Sigmoid colon (tissue), 7 donors: ENCODE results near the gene MRC2. TPM values are rescaled to one million over a fixed set of nuclear protein-coding genes. Genes with fewer than 3 reads are reported as not detected.

Experiments used
- DNase-seq: peaks from one replicate; pipeline ENCODE4 v3.0.0-alpha.2; 2019
- H3K27ac ChIP-seq, 4 donors: fragments of 200-600 bp; sonication (generic); one replicate each; pipeline ENCODE4 v1.5.1; 2016 to 2019; ENCODE audit warnings: mild to moderate bottlenecking in 1 of 4
- H3K27me3 ChIP-seq, 3 donors: fragments of 200-600 bp; sonication (generic); one replicate each; pipeline ENCODE4 v1.5.1; 2019; ENCODE audit warnings: mild to moderate bottlenecking in 1 of 3
- H3K36me3 ChIP-seq, 4 donors: fragments of 200-600 bp; sonication (generic); one replicate each; pipeline ENCODE4 v1.5.1; 2016 to 2019
- H3K4me1 ChIP-seq, 4 donors: fragments of 200-600 bp; sonication (generic); one replicate each; pipeline ENCODE4 v1.5.1; 2017 to 2019
- H3K4me3 ChIP-seq, 4 donors: fragments of 200-600 bp; sonication (generic); one replicate each; pipeline ENCODE4 v1.5.1; 2017 to 2019; ENCODE audit warnings: mild to moderate bottlenecking in 2 of 4, moderate library complexity in 1 of 4
- H3K9me3 ChIP-seq, 4 donors: fragments of 200-600 bp in 3 of 4; sonication (generic) in 3 of 4; one replicate each; pipeline versions ENCODE4 v1.5.1 to v1.6.1; 2013 to 2019
- CTCF ChIP-seq, 4 experiments: fragments of 450-650 bp in 3 of 4; fragments of 200-600 bp in 1 of 4; IDR thresholded peaks; one replicate each; pipeline ENCODE4 v1.5.1; 2016 to 2019; ENCODE audit warnings: antibody characterized with exemption in 4 of 4, mild to moderate bottlenecking in 3 of 4, moderate library complexity in 2 of 4
- EP300 ChIP-seq, 4 donors: sonication (generic); formaldehyde crosslinking; IDR thresholded peaks; one replicate each; pipeline ENCODE4 v1.6.1; 2017; ENCODE audit warnings: antibody characterized with exemption in 4 of 4
- POLR2A ChIP-seq, 2 donors: fragments of 450-650 bp; IDR thresholded peaks; one replicate each; pipeline ENCODE4 v1.6.1; 2016; ENCODE audit warnings: antibody characterized with exemption in 2 of 2, mild to moderate bottlenecking in 2 of 2, moderate library complexity in 2 of 2
- POLR2AphosphoS5 ChIP-seq, 4 donors: sonication (generic); formaldehyde crosslinking; IDR thresholded peaks; one replicate each; pipeline ENCODE4 v1.6.1; 2017; ENCODE audit warnings: antibody characterized with exemption in 4 of 4
- WGBS, 2 donors: extraction: QIAGEN DNeasy Blood & Tissue Kit; methylation state at CpG; one replicate each; pipeline ENCODE4 v1.1.7; 2013; 5-methylcytosine and 5-hydroxymethylcytosine counted together
- intact Hi-C: fragments of 100-400 bp; cut with DNase I; formaldehyde crosslinking; loops from one replicate; pipeline ENCODE4 v1.15.1; 2023
- polyA plus RNA-seq, 3 donors: library from polyadenylated mRNA; stranded (reverse); fragments of 200-250 nt; gene quantifications; one replicate each; pipeline ENCODE4 v1.2.3, GENCODE V29; 2013
- total RNA-seq, 4 donors: library from RNA; depleted of rRNA; stranded (reverse); fragments of >200 nt; gene quantifications; one replicate each; pipeline ENCODE4 v1.1.0, GENCODE V29; 2016
- donor health status: healthy with polysubstance abuse.
- donor health status: Bipolar disorder and iron deficiency.
- donor health status: healthy.

The MRC2 gene
- total and polyA plus RNA-seq, 7 donors, result 2.5 to 94.4 (median 19.6) TPM

- 1% methylated on average over 80 of the region's 80 CpGs for WGBS, 2 donors
- intact Hi-C loops, result loop anchor here (1.0 kb wide), 2 partner anchors 264 to 702 kb away; no protein-coding TSS in a partner anchor
- peaks cover 0 to 18% (median 14%) of the 10 kb centered on the region in 4 donors for H3K4me1 ChIP-seq
- no peaks in the 10 kb centered on the region for H3K36me3 ChIP-seq
- H3K27me3 ChIP-seq, result peaks cover 0 to 9% (median 0%) of the 10 kb centered on the region in 3 donors
- peaks cover 0 to 3% (median 1%) of the 10 kb centered on the region in 4 donors for H3K9me3 ChIP-seq
- H3K27ac ChIP-seq, result peak overlapping the region; percentile 63 to 72 (median 70)
- DNase-seq, result peak; percentile 87
- peak; percentile 58 to 82 (median 65) for TF ChIP-seq CTCF (IDR thresholded peaks at IDR 0.05)
- no peak for TF ChIP-seq POLR2AphosphoS5 (IDR thresholded peaks at IDR 0.05)
- peak overlapping the region; percentile 15 to 74 (median 60) for H3K4me3 ChIP-seq
Observed at GRCh38 chr17:62703776-62704380, 76.4 kb downstream of the MRC2 start.

- Histone ChIP-seq H3K27ac (peak overlapping the region; percentile 63 to 72 (median 70)), H3K9me3 (peaks cover 0 to 3% (median 1%) of the 10 kb centered on the region in 4 donors), H3K4me1 (peaks cover 0 to 18% (median 14%) of the 10 kb centered on the region in 4 donors), H3K4me3 (peak overlapping the region; percentile 15 to 74 (median 60)), H3K36me3 (no peaks in the 10 kb centered on the region), H3K27me3 (peaks cover 0 to 9% (median 0%) of the 10 kb centered on the region in 3 donors)
- intact Hi-C loops, result no loop called here
- 3 to 7% methylated on average over 31 of the region's 31 CpGs for WGBS, 2 donors
- peak; percentile 76 for DNase-seq
- TF ChIP-seq POLR2AphosphoS5 (IDR thresholded peaks at IDR 0.05) (no peak), EP300 (IDR thresholded peaks at IDR 0.05) (no peak), CTCF (IDR thresholded peaks at IDR 0.05) (no peak), POLR2A (IDR thresholded peaks at IDR 0.05) (no peak)
Observed at GRCh38 chr17:62704381-62704971, 77.0 kb downstream of the MRC2 start.

GRCh38 chr17:62705156-62705777 is 77.8 kb downstream of the MRC2 start:
- Histone ChIP-seq H3K9me3 (peaks cover 0 to 3% (median 1%) of the 10 kb centered on the region in 4 donors), H3K4me3 (peak overlapping the region in 2 of 4 donors; percentile 66 to 74), H3K36me3 (no peaks in the 10 kb centered on the region), H3K27me3 (peaks cover 0 to 9% (median 0%) of the 10 kb centered on the region in 3 donors), H3K4me1 (peaks cover 0 to 18% (median 14%) of the 10 kb centered on the region in 4 donors), H3K27ac (peak overlapping the region; percentile 43 to 72 (median 60))
- peak; percentile 54 for DNase-seq
- TF ChIP-seq CTCF (IDR thresholded peaks at IDR 0.05) (no peak), EP300 (IDR thresholded peaks at IDR 0.05) (no peak), POLR2A (IDR thresholded peaks at IDR 0.05) (no peak), POLR2AphosphoS5 (IDR thresholded peaks at IDR 0.05) (no peak)
- intact Hi-C loops, result no loop called here
- WGBS, 2 donors, result 17 to 55% methylated on average over 11 of the region's 11 CpGs

GRCh38 chr17:62705778-62706597 is 78.5 kb downstream of the MRC2 start:
- TF ChIP-seq POLR2AphosphoS5 (IDR thresholded peaks at IDR 0.05), result peak in 2 of 4 donors; percentile 13 to 28
- TF ChIP-seq CTCF (IDR thresholded peaks at IDR 0.05), result no peak
- TF ChIP-seq POLR2A (IDR thresholded peaks at IDR 0.05), result no peak
- TF ChIP-seq EP300 (IDR thresholded peaks at IDR 0.05), result no peak
- Histone ChIP-seq H3K9me3 (peaks cover 0 to 3% (median 1%) of the 10 kb centered on the region in 4 donors), H3K4me1 (peaks cover 0 to 18% (median 14%) of the 10 kb centered on the region in 4 donors), H3K36me3 (no peaks in the 10 kb centered on the region), H3K27me3 (peaks cover 0 to 8% (median 0%) of the 10 kb centered on the region in 3 donors), H3K4me3 (peak overlapping the region in 1 of 4 donors; percentile 66), H3K27ac (peak overlapping the region; percentile 43 to 72 (median 64))
- intact Hi-C loops, result no loop called here
- WGBS, 2 donors, result 26 to 68% methylated on average over 14 of the region's 14 CpGs
- DNase-seq, result peak; percentile 59
